Coronary artery (tissue), 2 donors: ENCODE results near the gene TRIM64C.
"Not testable (repeated sequence)": the region's sequence is repeated elsewhere in the genome, so short reads cannot be mapped to it uniquely, and the experiment has no call there.

Experiments
- DNase-seq: peaks from one replicate; pipeline ENCODE4 v3.0.0-alpha.2; 2017; ENCODE audit warnings: low spot score
- H3K27ac ChIP-seq, 2 donors: fragments of 200-600 bp; sonication (generic); one replicate each; pipeline ENCODE4 v1.5.1; 2016 to 2019
- H3K4me3 ChIP-seq: fragments of 200-600 bp; sonication (generic); 2 replicates; pipeline ENCODE4 v1.5.1; 2016; ENCODE audit warnings: mild to moderate bottlenecking, moderate library complexity

The TRIM64C gene

GRCh38 chr11:49059012-49059411 lies at the start of gene TRIM64C:
Gene TRIM64C (minus strand): TSS chr11:49059112. CDS start chr11:49059112, 0 bp downstream.
- not testable (repeated sequence) for DNase-seq, H3K27ac ChIP-seq, H3K4me3 ChIP-seq

GRCh38 chr11:49102356-49102755 lies 43.4 kb upstream of the TRIM64C start:
- not testable (repeated sequence) for H3K27ac ChIP-seq, H3K4me3 ChIP-seq, DNase-seq

GRCh38 chr11:49069897-49070296 lies 11.0 kb upstream of the TRIM64C start:
- not testable (repeated sequence) for H3K27ac ChIP-seq, DNase-seq, H3K4me3 ChIP-seq

- H3K4me3 ChIP-seq, DNase-seq, H3K27ac ChIP-seq: not testable (repeated sequence)
Measured at GRCh38 chr11:49049821-49050220, 9.1 kb downstream of the TRIM64C start.

DNA sequence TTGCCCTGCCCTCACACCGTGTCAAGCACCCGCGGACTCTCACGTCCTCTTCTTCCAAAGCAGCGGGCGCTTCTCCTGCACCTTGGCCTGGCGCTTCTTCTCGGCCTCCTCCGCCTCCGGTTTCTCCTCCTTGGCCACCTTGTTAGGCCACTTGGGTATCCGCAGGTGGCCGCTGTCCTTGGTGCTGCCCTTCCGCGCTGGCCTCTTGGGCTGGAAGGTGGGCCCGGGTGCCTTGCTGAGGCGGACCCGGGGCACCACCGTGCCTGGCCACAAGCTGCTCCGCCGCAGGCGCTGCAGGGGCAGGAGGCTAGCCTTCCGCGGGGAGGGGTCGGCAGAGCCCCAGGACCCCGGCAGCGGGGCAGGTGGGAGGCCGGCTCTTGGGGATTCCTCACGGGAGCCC lies 10.7 kb downstream of the TRIM64C start:
- not testable (repeated sequence) for DNase-seq, H3K27ac ChIP-seq, H3K4me3 ChIP-seq

DNA sequence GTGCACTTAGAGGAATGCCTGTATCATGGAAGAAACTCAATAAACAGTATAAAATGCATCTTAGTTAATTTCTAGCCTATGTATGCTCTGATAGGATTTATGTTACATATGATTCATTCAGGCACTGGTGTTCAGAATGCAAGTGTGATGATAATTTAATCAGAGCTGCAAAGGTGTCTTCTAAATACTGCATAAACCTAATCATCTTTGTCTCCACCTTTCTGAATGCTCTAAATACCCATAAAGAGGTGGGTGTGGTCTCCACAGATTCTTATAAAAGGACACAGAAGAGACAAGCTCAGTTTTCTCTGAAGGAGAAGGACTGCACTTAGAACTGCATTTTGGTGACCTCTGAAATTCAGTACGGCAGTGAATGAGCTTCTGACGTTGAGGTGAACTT lies 30.4 kb downstream of the TRIM64C start, which contains the start of gene TRIM49B:
TRIM49B (plus strand) TSS at position 301 of the 400 bp plus-strand sequence. CDS start 2,777 bp downstream, outside the sequence.
- not testable (repeated sequence) for DNase-seq, H3K27ac ChIP-seq, H3K4me3 ChIP-seq
